Measurements from ENCODE around the gene TSPAN16. TPM values are rescaled to one million over a fixed set of nuclear protein-coding genes. Genes with fewer than 3 reads are reported as not detected.

TSPAN16 gene
- total and polyA plus RNA-seq, 2 experiments from 2014 or later, result not detected

DNA sequence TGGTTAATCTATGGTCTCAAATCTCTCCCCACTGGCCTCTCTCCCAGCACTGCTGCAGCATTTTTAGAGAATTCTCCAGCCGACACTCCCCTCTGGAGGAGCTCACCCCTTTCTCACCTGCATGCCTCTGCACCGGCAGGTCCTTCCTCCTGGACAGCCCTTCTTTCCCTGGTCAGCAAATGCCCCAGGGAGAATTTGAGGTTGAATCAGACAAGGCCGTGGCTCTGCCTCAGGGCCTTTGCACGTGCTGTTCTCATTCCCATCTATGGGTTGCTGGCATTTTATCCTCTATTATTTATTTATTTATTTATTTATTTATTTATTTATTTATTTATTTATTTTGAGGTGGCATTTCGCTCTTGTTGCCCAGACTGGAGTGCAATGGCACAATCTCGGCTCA is 32.2 kb upstream of the TSPAN16 start:
- Mint-ChIP-seq H3K27me3 (ENCODE audit: insufficient read depth, low read depth, poor library complexity) (peaks cover 19% of the 10 kb centered on the region), H3K36me3 (ENCODE audit: low read depth) (peaks cover 3% of the 10 kb centered on the region; the same call in 1 of the 3 replicates), H3K4me1 (peaks cover 18% of the 10 kb centered on the region), H3K9me3 (no peaks in the 10 kb centered on the region), H3K4me3 (peak overlapping the region; percentile 53), H3K27ac (no peak overlapping the region)
- H2AFZ ChIP-seq, result no peak overlapping the region
- no peak overlapping the region for H3K4me2 ChIP-seq
- H3K4me1 ChIP-seq (ENCODE audit: insufficient read depth), result no peaks in the 10 kb centered on the region
- peaks cover 13% of the 10 kb centered on the region; the same call in 1 of the 2 replicates for H3K79me2 ChIP-seq (replicated peaks; ENCODE audit: insufficient read depth)
- H3K27ac ChIP-seq (ENCODE audit: low read depth), result no peak overlapping the region
- DNase-seq (ENCODE audit: low spot score) (no peak), ATAC-seq (no peak)
- H3K27me3 ChIP-seq (ENCODE audit: insufficient read depth), result no peaks in the 10 kb centered on the region
- H3K4me3 ChIP-seq, result no peak overlapping the region
- no peaks in the 10 kb centered on the region; the same call in 1 of the 2 replicates for H4K20me1 ChIP-seq (replicated peaks; ENCODE audit: insufficient read depth)
- H3K36me3 ChIP-seq (ENCODE audit: insufficient read depth), result no peaks in the 10 kb centered on the region
- TF ChIP-seq EZH2phosphoT487 (IDR thresholded peaks at IDR 0.05; ENCODE audit: unreplicated experiment) (no peak), NANOG (IDR thresholded peaks at IDR 0.05; ENCODE audit: borderline replicate concordance) (no peak), ZNF331 (CRISPR knock-in tag; IDR thresholded peaks at IDR 0.05; ENCODE audit: low read depth) (no peak), JUNB (IDR thresholded peaks at IDR 0.05; ENCODE audit: unreplicated experiment) (no peak), EZH2 (IDR thresholded peaks at IDR 0.05; ENCODE audit: low read depth, unreplicated experiment) (no peak), POLR2AphosphoS5 (IDR thresholded peaks at IDR 0.05; ENCODE audit: low read depth) (no peak)
- TF ChIP-seq, protein P1, sequence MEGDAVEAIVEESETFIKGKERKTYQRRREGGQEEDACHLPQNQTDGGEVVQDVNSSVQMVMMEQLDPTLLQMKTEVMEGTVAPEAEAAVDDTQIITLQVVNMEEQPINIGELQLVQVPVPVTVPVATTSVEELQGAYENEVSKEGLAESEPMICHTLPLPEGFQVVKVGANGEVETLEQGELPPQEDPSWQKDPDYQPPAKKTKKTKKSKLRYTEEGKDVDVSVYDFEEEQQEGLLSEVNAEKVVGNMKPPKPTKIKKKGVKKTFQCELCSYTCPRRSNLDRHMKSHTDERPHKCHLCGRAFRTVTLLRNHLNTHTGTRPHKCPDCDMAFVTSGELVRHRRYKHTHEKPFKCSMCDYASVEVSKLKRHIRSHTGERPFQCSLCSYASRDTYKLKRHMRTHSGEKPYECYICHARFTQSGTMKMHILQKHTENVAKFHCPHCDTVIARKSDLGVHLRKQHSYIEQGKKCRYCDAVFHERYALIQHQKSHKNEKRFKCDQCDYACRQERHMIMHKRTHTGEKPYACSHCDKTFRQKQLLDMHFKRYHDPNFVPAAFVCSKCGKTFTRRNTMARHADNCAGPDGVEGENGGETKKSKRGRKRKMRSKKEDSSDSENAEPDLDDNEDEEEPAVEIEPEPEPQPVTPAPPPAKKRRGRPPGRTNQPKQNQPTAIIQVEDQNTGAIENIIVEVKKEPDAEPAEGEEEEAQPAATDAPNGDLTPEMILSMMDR (conservative IDR thresholded peaks at IDR 0.05; ENCODE audit: low read depth in 2 of 2), result no peak
- TF ChIP-seq, protein P2, sequence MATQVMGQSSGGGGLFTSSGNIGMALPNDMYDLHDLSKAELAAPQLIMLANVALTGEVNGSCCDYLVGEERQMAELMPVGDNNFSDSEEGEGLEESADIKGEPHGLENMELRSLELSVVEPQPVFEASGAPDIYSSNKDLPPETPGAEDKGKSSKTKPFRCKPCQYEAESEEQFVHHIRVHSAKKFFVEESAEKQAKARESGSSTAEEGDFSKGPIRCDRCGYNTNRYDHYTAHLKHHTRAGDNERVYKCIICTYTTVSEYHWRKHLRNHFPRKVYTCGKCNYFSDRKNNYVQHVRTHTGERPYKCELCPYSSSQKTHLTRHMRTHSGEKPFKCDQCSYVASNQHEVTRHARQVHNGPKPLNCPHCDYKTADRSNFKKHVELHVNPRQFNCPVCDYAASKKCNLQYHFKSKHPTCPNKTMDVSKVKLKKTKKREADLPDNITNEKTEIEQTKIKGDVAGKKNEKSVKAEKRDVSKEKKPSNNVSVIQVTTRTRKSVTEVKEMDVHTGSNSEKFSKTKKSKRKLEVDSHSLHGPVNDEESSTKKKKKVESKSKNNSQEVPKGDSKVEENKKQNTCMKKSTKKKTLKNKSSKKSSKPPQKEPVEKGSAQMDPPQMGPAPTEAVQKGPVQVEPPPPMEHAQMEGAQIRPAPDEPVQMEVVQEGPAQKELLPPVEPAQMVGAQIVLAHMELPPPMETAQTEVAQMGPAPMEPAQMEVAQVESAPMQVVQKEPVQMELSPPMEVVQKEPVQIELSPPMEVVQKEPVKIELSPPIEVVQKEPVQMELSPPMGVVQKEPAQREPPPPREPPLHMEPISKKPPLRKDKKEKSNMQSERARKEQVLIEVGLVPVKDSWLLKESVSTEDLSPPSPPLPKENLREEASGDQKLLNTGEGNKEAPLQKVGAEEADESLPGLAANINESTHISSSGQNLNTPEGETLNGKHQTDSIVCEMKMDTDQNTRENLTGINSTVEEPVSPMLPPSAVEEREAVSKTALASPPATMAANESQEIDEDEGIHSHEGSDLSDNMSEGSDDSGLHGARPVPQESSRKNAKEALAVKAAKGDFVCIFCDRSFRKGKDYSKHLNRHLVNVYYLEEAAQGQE (IDR thresholded peaks at IDR 0.05; ENCODE audit: unreplicated experiment), result no peak
- TF ChIP-seq, protein P3, sequence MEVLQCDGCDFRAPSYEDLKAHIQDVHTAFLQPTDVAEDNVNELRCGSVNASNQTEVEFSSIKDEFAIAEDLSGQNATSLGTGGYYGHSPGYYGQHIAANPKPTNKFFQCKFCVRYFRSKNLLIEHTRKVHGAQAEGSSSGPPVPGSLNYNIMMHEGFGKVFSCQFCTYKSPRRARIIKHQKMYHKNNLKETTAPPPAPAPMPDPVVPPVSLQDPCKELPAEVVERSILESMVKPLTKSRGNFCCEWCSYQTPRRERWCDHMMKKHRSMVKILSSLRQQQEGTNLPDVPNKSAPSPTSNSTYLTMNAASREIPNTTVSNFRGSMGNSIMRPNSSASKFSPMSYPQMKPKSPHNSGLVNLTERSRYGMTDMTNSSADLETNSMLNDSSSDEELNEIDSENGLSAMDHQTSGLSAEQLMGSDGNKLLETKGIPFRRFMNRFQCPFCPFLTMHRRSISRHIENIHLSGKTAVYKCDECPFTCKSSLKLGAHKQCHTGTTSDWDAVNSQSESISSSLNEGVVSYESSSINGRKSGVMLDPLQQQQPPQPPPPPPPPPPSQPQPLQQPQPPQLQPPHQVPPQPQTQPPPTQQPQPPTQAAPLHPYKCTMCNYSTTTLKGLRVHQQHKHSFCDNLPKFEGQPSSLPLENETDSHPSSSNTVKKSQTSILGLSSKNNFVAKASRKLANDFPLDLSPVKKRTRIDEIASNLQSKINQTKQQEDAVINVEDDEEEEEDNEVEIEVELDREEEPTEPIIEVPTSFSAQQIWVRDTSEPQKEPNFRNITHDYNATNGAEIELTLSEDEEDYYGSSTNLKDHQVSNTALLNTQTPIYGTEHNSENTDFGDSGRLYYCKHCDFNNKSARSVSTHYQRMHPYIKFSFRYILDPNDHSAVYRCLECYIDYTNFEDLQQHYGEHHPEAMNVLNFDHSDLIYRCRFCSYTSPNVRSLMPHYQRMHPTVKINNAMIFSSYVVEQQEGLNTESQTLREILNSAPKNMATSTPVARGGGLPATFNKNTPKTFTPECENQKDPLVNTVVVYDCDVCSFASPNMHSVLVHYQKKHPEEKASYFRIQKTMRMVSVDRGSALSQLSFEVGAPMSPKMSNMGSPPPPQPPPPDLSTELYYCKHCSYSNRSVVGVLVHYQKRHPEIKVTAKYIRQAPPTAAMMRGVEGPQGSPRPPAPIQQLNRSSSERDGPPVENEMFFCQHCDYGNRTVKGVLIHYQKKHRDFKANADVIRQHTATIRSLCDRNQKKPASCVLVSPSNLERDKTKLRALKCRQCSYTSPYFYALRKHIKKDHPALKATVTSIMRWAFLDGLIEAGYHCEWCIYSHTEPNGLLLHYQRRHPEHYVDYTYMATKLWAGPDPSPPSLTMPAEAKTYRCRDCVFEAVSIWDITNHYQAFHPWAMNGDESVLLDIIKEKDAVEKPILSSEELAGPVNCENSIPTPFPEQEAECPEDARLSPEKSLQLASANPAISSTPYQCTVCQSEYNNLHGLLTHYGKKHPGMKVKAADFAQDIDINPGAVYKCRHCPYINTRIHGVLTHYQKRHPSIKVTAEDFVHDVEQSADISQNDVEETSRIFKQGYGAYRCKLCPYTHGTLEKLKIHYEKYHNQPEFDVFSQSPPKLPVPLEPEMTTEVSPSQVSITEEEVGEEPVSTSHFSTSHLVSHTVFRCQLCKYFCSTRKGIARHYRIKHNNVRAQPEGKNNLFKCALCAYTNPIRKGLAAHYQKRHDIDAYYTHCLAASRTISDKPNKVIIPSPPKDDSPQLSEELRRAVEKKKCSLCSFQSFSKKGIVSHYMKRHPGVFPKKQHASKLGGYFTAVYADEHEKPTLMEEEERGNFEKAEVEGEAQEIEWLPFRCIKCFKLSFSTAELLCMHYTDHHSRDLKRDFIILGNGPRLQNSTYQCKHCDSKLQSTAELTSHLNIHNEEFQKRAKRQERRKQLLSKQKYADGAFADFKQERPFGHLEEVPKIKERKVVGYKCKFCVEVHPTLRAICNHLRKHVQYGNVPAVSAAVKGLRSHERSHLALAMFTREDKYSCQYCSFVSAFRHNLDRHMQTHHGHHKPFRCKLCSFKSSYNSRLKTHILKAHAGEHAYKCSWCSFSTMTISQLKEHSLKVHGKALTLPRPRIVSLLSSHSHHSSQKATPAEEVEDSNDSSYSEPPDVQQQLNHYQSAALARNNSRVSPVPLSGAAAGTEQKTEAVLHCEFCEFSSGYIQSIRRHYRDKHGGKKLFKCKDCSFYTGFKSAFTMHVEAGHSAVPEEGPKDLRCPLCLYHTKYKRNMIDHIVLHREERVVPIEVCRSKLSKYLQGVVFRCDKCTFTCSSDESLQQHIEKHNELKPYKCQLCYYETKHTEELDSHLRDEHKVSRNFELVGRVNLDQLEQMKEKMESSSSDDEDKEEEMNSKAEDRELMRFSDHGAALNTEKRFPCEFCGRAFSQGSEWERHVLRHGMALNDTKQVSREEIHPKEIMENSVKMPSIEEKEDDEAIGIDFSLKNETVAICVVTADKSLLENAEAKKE (CRISPR knock-in tag; IDR thresholded peaks at IDR 0.05), result no peak
- TF ChIP-seq, protein P4, sequence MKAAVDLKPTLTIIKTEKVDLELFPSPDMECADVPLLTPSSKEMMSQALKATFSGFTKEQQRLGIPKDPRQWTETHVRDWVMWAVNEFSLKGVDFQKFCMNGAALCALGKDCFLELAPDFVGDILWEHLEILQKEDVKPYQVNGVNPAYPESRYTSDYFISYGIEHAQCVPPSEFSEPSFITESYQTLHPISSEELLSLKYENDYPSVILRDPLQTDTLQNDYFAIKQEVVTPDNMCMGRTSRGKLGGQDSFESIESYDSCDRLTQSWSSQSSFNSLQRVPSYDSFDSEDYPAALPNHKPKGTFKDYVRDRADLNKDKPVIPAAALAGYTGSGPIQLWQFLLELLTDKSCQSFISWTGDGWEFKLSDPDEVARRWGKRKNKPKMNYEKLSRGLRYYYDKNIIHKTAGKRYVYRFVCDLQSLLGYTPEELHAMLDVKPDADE (IDR thresholded peaks at IDR 0.05), result no peak
- H3F3A ChIP-seq (replicated peaks; ENCODE audit: low read depth), result no peaks in the 10 kb centered on the region
- H3K9me2 ChIP-seq (ENCODE audit: insufficient read depth), result no peaks in the 10 kb centered on the region
